Transverse colon (tissue), 4 donors: Measurements from ENCODE around the gene TWF2. TPM values are rescaled to one million over a fixed set of nuclear protein-coding genes. Genes with fewer than 3 reads are reported as not detected.

ENCODE experiments used
- DNase-seq: peaks from one replicate; pipeline ENCODE4 v3.0.0-alpha.2; 2019
- H3K27ac ChIP-seq, 4 donors: fragments of 200-600 bp; sonication (generic); 2 replicates each; pipeline ENCODE4 v1.5.1; 2016 to 2018; ENCODE audit warnings: inconsistent platforms in 4 of 4
- H3K27me3 ChIP-seq: fragments of 200-600 bp; sonication (generic); 2 replicates; pipeline ENCODE4 v1.5.1; 2017; ENCODE audit warnings: inconsistent platforms
- H3K36me3 ChIP-seq, 4 donors: fragments of 200-600 bp; sonication (generic); 2 replicates each; pipeline ENCODE4 v1.5.1; 2017 to 2019; ENCODE audit warnings: inconsistent platforms in 4 of 4
- H3K4me1 ChIP-seq, 4 donors: fragments of 200-600 bp; sonication (generic); 2 replicates each; pipeline ENCODE4 v1.5.1; 2017 to 2020; ENCODE audit warnings: inconsistent platforms in 4 of 4
- H3K4me3 ChIP-seq, 4 donors: fragments of 200-600 bp; sonication (generic); 1 replicate in 1 of 4; 2 replicates in 3 of 4; pipeline versions ENCODE4 v1.5.1 to v1.6.1; 2017 to 2019; ENCODE audit warnings: inconsistent platforms in 4 of 4
- H3K9me3 ChIP-seq, 2 donors: fragments of 200-600 bp; sonication (generic); 2 replicates each; pipeline ENCODE4 v1.5.1; 2017 to 2019; ENCODE audit warnings: inconsistent platforms in 2 of 2
- EP300 ChIP-seq: sonication (generic); formaldehyde crosslinking; IDR thresholded peaks from one replicate; pipeline ENCODE4 v1.6.1; 2017; ENCODE audit warnings: antibody characterized with exemption, low read depth
- POLR2A ChIP-seq: fragments of 450-650 bp; IDR thresholded peaks from one replicate; pipeline ENCODE4 v1.6.1; 2016; ENCODE audit warnings: antibody characterized with exemption, mild to moderate bottlenecking, moderate library complexity
- POLR2AphosphoS5 ChIP-seq, 3 donors: sonication (generic); formaldehyde crosslinking; IDR thresholded peaks; one replicate each; pipeline ENCODE4 v1.6.1; 2016; ENCODE audit warnings: antibody characterized with exemption in 3 of 3
- WGBS, 2 donors: methylation state at CpG; one replicate each; pipeline ENCODE4 v1.1.5; 2018; ENCODE audit warnings: low coverage in 1 of 2; 5-methylcytosine and 5-hydroxymethylcytosine counted together
- in situ Hi-C, 4 donors: fragments of 200-750 bp; cut with MboI; loops; one replicate each; pipeline versions ENCODE4 v1.15.0 to v1.15.1; 2017; ENCODE audit warnings: low sequenced_read_pairs in 3 of 4, low pct_ligation_motif_present in 1 of 4, low pct_unique_long_range_greater_than_20kb in 1 of 4
- intact Hi-C: fragments of 100-400 bp; cut with DNase I; formaldehyde crosslinking; loops from one replicate; pipeline ENCODE4 v1.15.1; 2023; ENCODE audit warnings: low total_unique reads
- total RNA-seq, 4 donors: library from RNA; depleted of rRNA; stranded (reverse); fragments of >200 nt; gene quantifications; one replicate each; pipeline ENCODE4 v1.1.0, GENCODE V29; 2016
- TF ChIP-seq, protein P1 (sequence below), 5 experiments: fragments of 200-600 bp in 3 of 5; fragments of 450-650 bp in 2 of 5; sonication (generic) in 3 of 5; IDR thresholded peaks; 1 replicate in 2 of 5; 2 replicates in 3 of 5; pipeline ENCODE4 v1.5.1; 2016 to 2017; ENCODE audit warnings: antibody characterized with exemption in 5 of 5, inconsistent platforms in 3 of 5, mild to moderate bottlenecking in 2 of 5, moderate library complexity in 1 of 5

The TWF2 gene
- total RNA-seq, 4 donors from 2014 or later = 29.9 to 82.7 (median 61.0) TPM

DNA sequence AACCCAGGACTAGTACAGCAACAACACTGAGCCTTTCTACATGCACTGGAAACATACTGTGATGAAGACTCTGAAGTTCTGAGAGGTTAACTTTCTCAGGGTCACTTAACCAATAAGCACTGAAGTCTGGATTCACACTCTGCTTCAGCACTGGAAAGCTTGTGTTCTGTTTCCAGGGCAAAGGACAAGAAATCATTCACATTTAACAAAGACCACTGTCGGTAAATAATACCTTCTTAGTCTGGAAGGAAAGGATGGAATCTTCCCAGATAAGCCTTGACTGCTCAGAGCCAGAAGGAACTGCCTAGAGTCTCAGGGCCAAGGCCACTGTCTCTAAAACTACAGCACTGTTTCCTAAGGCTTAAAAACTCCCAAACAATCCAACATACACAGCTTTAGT, 44.3 kb upstream of the TWF2 start:
- H3K27me3 ChIP-seq = no peaks in the 10 kb centered on the region
- no peak for TF ChIP-seq POLR2A
- TF ChIP-seq EP300 = no peak
- TF ChIP-seq, protein P1, sequence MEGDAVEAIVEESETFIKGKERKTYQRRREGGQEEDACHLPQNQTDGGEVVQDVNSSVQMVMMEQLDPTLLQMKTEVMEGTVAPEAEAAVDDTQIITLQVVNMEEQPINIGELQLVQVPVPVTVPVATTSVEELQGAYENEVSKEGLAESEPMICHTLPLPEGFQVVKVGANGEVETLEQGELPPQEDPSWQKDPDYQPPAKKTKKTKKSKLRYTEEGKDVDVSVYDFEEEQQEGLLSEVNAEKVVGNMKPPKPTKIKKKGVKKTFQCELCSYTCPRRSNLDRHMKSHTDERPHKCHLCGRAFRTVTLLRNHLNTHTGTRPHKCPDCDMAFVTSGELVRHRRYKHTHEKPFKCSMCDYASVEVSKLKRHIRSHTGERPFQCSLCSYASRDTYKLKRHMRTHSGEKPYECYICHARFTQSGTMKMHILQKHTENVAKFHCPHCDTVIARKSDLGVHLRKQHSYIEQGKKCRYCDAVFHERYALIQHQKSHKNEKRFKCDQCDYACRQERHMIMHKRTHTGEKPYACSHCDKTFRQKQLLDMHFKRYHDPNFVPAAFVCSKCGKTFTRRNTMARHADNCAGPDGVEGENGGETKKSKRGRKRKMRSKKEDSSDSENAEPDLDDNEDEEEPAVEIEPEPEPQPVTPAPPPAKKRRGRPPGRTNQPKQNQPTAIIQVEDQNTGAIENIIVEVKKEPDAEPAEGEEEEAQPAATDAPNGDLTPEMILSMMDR (IDR thresholded peaks at IDR 0.05) = no peak
- TF ChIP-seq POLR2AphosphoS5 (IDR thresholded peaks at IDR 0.05) = no peak
- H3K36me3 ChIP-seq = no peaks in the 10 kb centered on the region
- intact Hi-C loops = loop anchor here (10.0 kb wide), 1 partner anchor 1949 kb away; no protein-coding TSS in a partner anchor
- DNase-seq = no peak
- WGBS, 2 donors = 57 to 83% methylated on average over 1 of the region's 1 CpG
- H3K4me1 ChIP-seq = peaks cover 15 to 66% (median 27%) of the 10 kb centered on the region in 4 donors
- no peaks in the 10 kb centered on the region for H3K9me3 ChIP-seq
- peak overlapping the region in 1 of 4 donors; percentile 4 for H3K27ac ChIP-seq
- in situ Hi-C loops = loop anchor here in 1 of 4 donors (10.0 kb wide), 1 partner anchor 49 kb away; the partner anchor contains the start of gene TWF2
- no peak overlapping the region for H3K4me3 ChIP-seq

DNA sequence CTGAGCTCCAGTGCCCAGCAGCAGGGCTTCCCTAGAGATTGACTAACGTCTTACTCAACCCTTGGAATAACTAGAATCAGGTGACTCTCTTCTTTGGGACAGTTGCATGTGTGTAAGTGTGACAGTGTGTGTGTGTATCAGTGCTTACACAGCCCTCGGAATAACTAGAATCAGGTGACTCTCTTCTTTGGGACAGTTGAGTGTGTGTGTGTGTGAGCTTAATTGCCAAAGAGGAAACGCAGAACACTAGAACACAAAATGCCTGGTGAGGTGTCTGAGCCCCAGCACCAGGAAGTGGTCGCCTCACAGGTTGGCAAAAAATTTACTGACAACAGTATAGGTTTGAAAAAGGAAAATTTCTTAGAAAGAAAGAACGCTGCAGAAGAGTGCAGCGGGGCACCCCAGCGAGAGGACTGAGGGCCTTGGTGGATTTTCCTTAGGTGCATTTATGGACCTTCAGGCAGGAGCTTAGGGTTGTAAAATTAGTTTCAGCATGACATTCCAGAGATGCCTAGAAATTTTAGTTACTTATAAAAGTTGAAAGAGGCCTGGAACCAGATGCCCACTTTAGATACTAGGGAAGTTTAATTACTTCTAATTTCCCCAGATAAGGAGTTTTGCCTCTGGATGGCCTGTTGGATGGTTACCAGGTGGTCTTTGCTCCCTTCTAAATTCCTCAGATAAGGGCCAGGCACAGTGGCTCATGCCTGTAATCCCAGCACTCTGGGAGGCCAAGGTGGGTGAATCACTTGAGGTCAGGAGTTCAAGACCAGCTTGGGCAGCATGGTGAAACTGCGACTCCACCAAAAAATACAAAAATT, 43.2 kb upstream of the TWF2 start:
- Histone ChIP-seq H3K27me3 (no peaks in the 10 kb centered on the region), H3K4me1 (peaks cover 13 to 66% (median 24%) of the 10 kb centered on the region in 4 donors), H3K36me3 (no peaks in the 10 kb centered on the region), H3K27ac (peak overlapping the region; percentile 42 to 99 (median 54)), H3K9me3 (no peaks in the 10 kb centered on the region), H3K4me3 (no peak overlapping the region)
- TF ChIP-seq POLR2AphosphoS5 (IDR thresholded peaks at IDR 0.05) = no peak
- TF ChIP-seq POLR2A = no peak
- no peak for TF ChIP-seq EP300
- TF ChIP-seq, protein P1 (IDR thresholded peaks at IDR 0.05) = no peak
- intact Hi-C loops = loop anchor here (10.0 kb wide), 1 partner anchor 1947 kb away; no protein-coding TSS in a partner anchor
- in situ Hi-C loops = loop anchor here in 1 of 4 donors (10.0 kb wide), 1 partner anchor 47 kb away; the partner anchor contains the start of gene TWF2
- 54 to 55% methylated on average over 5 to 8 of the region's 8 CpGs for WGBS, 2 donors
- DNase-seq = no peak

DNA sequence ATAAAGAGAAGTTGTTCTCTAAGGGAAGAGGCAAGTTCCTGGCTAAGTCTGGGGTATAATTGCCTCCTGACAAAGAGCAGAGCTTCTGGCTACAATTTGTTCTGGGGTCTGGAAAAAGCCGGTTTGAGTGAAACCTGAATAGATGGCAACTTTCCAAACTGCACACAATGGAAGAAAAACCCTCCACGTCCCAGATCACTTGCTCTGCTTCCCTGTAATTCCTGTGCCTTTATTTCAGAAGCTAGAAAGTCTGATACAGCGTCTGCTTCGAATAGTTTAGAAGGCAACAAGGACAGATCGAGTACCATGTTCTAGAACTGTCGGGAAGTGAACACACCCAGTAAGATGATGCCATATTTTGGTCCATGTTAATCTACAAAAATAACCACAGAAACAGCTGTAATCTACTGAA, 41.1 kb upstream of the TWF2 start:
- in situ Hi-C loops = loop anchor here in 1 of 4 donors (10.0 kb wide), 1 partner anchor 45 kb away; the partner anchor contains the start of gene TWF2
- WGBS, 2 donors = 27 to 37% methylated on average over 4 to 6 of the region's 6 CpGs
- H3K4me1 ChIP-seq = peaks cover 19 to 71% (median 34%) of the 10 kb centered on the region in 4 donors
- no peak for DNase-seq
- H3K27ac ChIP-seq = peak overlapping the region; percentile 97 to 99 (median 98)
- no peaks in the 10 kb centered on the region for H3K9me3 ChIP-seq
- no peaks in the 10 kb centered on the region for H3K36me3 ChIP-seq
- no peak overlapping the region for H3K4me3 ChIP-seq
- no peaks in the 10 kb centered on the region for H3K27me3 ChIP-seq
- TF ChIP-seq POLR2AphosphoS5 (IDR thresholded peaks at IDR 0.05) (no peak), POLR2A (no peak), EP300 (no peak)
- TF ChIP-seq, protein P1 (IDR thresholded peaks at IDR 0.05) = no peak
- intact Hi-C loops = loop anchor here (10.0 kb wide), 1 partner anchor 1945 kb away; no protein-coding TSS in a partner anchor

DNA sequence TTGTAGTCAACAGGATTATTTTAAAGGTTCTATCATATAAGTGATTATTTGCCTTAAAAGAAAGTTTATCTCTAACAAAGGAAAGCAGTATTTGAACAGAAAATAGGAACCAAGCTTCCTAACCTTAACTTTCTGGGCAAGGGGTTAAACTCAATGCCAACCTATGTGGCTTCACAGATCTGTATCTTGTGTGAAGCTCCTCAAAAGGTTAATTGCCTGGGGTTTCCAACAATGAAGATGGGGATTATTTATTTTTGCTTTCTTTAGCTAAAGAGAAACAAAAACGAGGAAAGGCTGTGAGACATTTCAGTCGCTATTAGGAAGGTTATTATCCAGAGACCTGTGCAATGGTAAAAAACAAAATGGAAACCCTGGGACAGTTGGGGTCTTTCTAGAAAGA, 40.6 kb upstream of the TWF2 start:
- H3K36me3 ChIP-seq = no peaks in the 10 kb centered on the region
- TF ChIP-seq, protein P1 (IDR thresholded peaks at IDR 0.05) = no peak
- TF ChIP-seq POLR2A (no peak), EP300 (no peak), POLR2AphosphoS5 (IDR thresholded peaks at IDR 0.05) (no peak)
- H3K4me1 ChIP-seq = peaks cover 20 to 71% (median 36%) of the 10 kb centered on the region in 4 donors
- peak overlapping the region in 2 of 4 donors; percentile 79 to 89 for H3K4me3 ChIP-seq
- no peak for DNase-seq
- in situ Hi-C loops = no loop called here
- H3K27me3 ChIP-seq = no peaks in the 10 kb centered on the region
- peak overlapping the region; percentile 97 to 99 (median 98) for H3K27ac ChIP-seq
- H3K9me3 ChIP-seq = no peaks in the 10 kb centered on the region
- intact Hi-C loops = loop anchor here (2.0 kb wide), 1 partner anchor 41 kb away; the partner anchor contains the start of gene TWF2
- 33 to 39% methylated on average over 2 of the region's 2 CpGs for WGBS, 2 donors
